Peyer's patch (tissue), 4 donors: Measurements from ENCODE around the gene SAFB. TPM values are rescaled to one million over a fixed set of nuclear protein-coding genes. Genes with fewer than 3 reads are reported as not detected.

Experiments
- DNase-seq, 3 donors: peaks; one replicate each; pipeline ENCODE4 v3.0.0-alpha.2; 2017 to 2019
- H3K27ac ChIP-seq, 4 donors: fragments of 200-600 bp; sonication (generic); one replicate each; pipeline ENCODE4 v1.5.1; 2016 to 2019
- H3K27me3 ChIP-seq, 2 donors: fragments of 200-600 bp; sonication (generic); one replicate each; pipeline ENCODE4 v1.5.1; 2019
- H3K36me3 ChIP-seq, 3 donors: fragments of 200-600 bp; sonication (generic); one replicate each; pipeline ENCODE4 v1.5.1; 2016 to 2019
- H3K4me1 ChIP-seq, 4 donors: fragments of 200-600 bp; sonication (generic); one replicate each; pipeline ENCODE4 v1.5.1; 2016 to 2019
- H3K4me3 ChIP-seq, 4 donors: fragments of 200-600 bp; sonication (generic); 1 replicate in 3 of 4; 2 replicates in 1 of 4; pipeline ENCODE4 v1.5.1; 2016 to 2019; ENCODE audit warnings: mild to moderate bottlenecking in 1 of 4
- H3K9me3 ChIP-seq, 4 donors: fragments of 200-600 bp; sonication (generic); one replicate each; pipeline ENCODE4 v1.5.1; 2016 to 2019; ENCODE audit warnings: mild to moderate bottlenecking in 1 of 4
- POLR2A ChIP-seq, 2 donors: fragments of 450-650 bp; IDR thresholded peaks; one replicate each; pipeline ENCODE4 v1.5.1; 2017; ENCODE audit warnings: antibody characterized with exemption in 2 of 2, mild to moderate bottlenecking in 2 of 2, moderate library complexity in 2 of 2
- total RNA-seq, 4 donors: library from RNA; depleted of rRNA; stranded (reverse); fragments of >200 nt; gene quantifications; one replicate each; pipeline ENCODE4 v1.1.0, GENCODE V29; 2016
- TF ChIP-seq, protein P1 (sequence below), 6 experiments: fragments of 450-650 bp in 4 of 6; fragments of 200-600 bp in 2 of 6; sonication (generic) in 1 of 6; IDR thresholded peaks; one replicate each; pipeline ENCODE4 v1.5.1; 2017 to 2019; ENCODE audit warnings: antibody characterized with exemption in 6 of 6, mild to moderate bottlenecking in 3 of 6, moderate library complexity in 1 of 6

SAFB gene
- total RNA-seq, 4 donors from 2014 or later: 86.3 to 374 (median 163) TPM

DNA sequence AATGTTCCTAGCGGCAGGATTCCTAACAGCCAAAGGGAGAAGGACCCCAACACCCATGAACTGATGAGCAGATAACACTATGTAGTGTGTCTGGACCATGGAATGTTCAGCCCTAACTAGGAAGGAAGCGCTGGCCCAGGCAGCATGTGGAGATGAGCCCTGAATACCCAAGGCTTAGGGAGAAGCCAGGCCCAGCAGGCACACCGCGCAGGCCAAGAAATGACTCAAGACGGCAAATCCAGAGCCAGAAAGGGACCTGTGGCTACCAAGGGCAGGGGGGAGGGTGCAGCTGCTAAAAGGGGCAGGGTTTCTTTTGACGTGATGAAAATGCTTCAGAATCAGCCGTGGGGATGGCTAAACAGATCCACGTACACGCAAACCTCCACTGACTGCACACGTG is 34.4 kb upstream of the SAFB start:
- TF ChIP-seq, protein P1, sequence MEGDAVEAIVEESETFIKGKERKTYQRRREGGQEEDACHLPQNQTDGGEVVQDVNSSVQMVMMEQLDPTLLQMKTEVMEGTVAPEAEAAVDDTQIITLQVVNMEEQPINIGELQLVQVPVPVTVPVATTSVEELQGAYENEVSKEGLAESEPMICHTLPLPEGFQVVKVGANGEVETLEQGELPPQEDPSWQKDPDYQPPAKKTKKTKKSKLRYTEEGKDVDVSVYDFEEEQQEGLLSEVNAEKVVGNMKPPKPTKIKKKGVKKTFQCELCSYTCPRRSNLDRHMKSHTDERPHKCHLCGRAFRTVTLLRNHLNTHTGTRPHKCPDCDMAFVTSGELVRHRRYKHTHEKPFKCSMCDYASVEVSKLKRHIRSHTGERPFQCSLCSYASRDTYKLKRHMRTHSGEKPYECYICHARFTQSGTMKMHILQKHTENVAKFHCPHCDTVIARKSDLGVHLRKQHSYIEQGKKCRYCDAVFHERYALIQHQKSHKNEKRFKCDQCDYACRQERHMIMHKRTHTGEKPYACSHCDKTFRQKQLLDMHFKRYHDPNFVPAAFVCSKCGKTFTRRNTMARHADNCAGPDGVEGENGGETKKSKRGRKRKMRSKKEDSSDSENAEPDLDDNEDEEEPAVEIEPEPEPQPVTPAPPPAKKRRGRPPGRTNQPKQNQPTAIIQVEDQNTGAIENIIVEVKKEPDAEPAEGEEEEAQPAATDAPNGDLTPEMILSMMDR (IDR thresholded peaks at IDR 0.05): no peak
- no peak for TF ChIP-seq POLR2A (IDR thresholded peaks at IDR 0.05)
- Histone ChIP-seq H3K27me3 (no peaks in the 10 kb centered on the region), H3K4me1 (no peaks in the 10 kb centered on the region), H3K36me3 (peaks cover 0 to 78% (median 7%) of the 10 kb centered on the region in 3 donors), H3K9me3 (no peaks in the 10 kb centered on the region), H3K4me3 (no peak overlapping the region), H3K27ac (no peak overlapping the region)
- no peak for DNase-seq

GRCh38 chr19:5588906-5589676 is 33.8 kb upstream of the SAFB start:
- no peak for TF ChIP-seq POLR2A (IDR thresholded peaks at IDR 0.05)
- Histone ChIP-seq H3K4me3 (no peak overlapping the region), H3K4me1 (peaks cover 0 to 5% (median 0%) of the 10 kb centered on the region in 4 donors), H3K36me3 (peaks cover 0 to 85% (median 9%) of the 10 kb centered on the region in 3 donors), H3K27ac (no peak overlapping the region), H3K27me3 (no peaks in the 10 kb centered on the region), H3K9me3 (no peaks in the 10 kb centered on the region)
- DNase-seq: no peak

GRCh38 chr19:5590151-5590864 is 32.6 kb upstream of the SAFB start:
- DNase-seq: no peak
- no peaks in the 10 kb centered on the region for H3K9me3 ChIP-seq
- H3K36me3 ChIP-seq: peaks cover 0 to 93% (median 9%) of the 10 kb centered on the region in 3 donors
- no peaks in the 10 kb centered on the region for H3K27me3 ChIP-seq
- H3K4me3 ChIP-seq: no peak overlapping the region
- H3K27ac ChIP-seq: no peak overlapping the region
- H3K4me1 ChIP-seq: peaks cover 0 to 15% (median 0%) of the 10 kb centered on the region in 4 donors
- TF ChIP-seq POLR2A (IDR thresholded peaks at IDR 0.05): no peak
- TF ChIP-seq, protein P1 (IDR thresholded peaks at IDR 0.05): no peak

DNA sequence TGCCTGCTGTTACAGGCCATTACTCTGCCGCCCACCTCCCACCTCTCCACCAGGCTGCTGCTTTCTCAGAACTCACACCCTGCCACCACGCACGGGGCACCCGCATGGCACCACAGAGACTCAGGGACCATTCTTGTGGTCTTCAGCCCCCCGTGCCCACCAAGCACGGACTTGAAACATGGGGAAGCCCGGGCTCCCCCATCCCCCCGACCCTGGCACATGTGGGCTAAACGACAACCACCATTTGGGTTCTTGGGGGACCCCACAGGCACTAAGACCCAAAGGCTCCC is 32.1 kb upstream of the SAFB start:
- no peak for DNase-seq
- Histone ChIP-seq H3K27me3 (no peaks in the 10 kb centered on the region), H3K4me3 (no peak overlapping the region), H3K9me3 (no peaks in the 10 kb centered on the region), H3K36me3 (peaks cover 0 to 98% (median 9%) of the 10 kb centered on the region in 3 donors), H3K4me1 (peaks cover 0 to 16% (median 0%) of the 10 kb centered on the region in 4 donors), H3K27ac (no peak overlapping the region)
- no peak for TF ChIP-seq POLR2A (IDR thresholded peaks at IDR 0.05)
- TF ChIP-seq, protein P1 (IDR thresholded peaks at IDR 0.05): no peak

DNA sequence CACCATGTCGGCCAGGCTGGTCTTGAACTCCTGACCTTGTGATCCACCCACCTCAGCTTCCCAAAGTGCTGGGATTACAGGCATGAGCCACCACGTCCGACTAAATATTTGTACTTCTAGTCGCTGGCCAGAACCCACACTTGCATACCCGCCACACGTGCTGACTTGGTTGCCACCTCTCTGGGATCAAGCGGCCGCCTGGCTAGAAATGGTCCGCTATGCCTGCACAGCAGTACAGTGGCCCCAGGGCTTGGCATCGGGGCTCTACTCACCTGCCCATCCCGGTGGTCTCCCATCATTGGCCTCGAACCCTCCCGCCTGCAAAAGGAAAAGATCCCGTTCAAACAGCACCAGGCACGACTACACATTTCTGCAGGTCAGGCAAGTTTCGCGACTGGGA is 31.4 kb upstream of the SAFB start:
- TF ChIP-seq, protein P1 (IDR thresholded peaks at IDR 0.05): no peak
- TF ChIP-seq POLR2A (IDR thresholded peaks at IDR 0.05): no peak
- Histone ChIP-seq H3K27me3 (no peaks in the 10 kb centered on the region), H3K27ac (no peak overlapping the region), H3K36me3 (peaks cover 0 to 100% (median 9%) of the 10 kb centered on the region in 3 donors), H3K9me3 (no peaks in the 10 kb centered on the region), H3K4me1 (peaks cover 0 to 16% (median 0%) of the 10 kb centered on the region in 4 donors), H3K4me3 (no peak overlapping the region)
- DNase-seq: no peak
